Measurements from ENCODE around the gene ANKRD49. TPM values are rescaled to one million over a fixed set of nuclear protein-coding genes. Genes with fewer than 3 reads are reported as not detected.

Gene ANKRD49
- total RNA-seq, 3 donors from 2014 or later: 15.1 to 17.9 (median 16.3) TPM

DNA sequence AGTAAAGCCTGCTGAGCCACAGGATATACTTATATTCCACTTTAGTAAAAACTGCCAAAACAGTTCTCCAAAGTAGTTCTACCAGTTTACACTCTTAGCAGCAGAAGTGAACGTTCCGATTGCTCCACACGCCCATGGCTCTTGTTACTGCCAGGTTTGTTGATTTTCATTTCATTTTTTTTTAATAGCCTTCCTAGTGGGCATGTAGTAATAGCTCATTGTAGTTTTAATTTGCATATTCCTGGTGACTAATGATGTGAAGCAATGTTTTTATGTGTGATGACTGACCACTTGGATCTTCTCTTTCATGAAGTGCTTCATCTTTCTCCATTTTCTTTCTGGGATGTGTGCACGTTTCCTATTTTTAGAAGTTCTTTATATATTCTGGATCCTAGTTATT lies 13.7 kb downstream of the ANKRD49 start:
- H3K9me3 ChIP-seq: no peaks in the 10 kb centered on the region
- ATAC-seq (no peak), DNase-seq (no peak)
- H3K4me1 ChIP-seq (ENCODE audit: low read depth): peaks cover 8% of the 10 kb centered on the region
- no peak overlapping the region for H3K4me3 ChIP-seq
- intact Hi-C loops (cut with DNase I, micrococcal nuclease): loop anchor here in 1 of 2 donors (10.0 kb wide), 1 partner anchor 613 kb away; no protein-coding TSS in a partner anchor
- TF ChIP-seq, protein P1, sequence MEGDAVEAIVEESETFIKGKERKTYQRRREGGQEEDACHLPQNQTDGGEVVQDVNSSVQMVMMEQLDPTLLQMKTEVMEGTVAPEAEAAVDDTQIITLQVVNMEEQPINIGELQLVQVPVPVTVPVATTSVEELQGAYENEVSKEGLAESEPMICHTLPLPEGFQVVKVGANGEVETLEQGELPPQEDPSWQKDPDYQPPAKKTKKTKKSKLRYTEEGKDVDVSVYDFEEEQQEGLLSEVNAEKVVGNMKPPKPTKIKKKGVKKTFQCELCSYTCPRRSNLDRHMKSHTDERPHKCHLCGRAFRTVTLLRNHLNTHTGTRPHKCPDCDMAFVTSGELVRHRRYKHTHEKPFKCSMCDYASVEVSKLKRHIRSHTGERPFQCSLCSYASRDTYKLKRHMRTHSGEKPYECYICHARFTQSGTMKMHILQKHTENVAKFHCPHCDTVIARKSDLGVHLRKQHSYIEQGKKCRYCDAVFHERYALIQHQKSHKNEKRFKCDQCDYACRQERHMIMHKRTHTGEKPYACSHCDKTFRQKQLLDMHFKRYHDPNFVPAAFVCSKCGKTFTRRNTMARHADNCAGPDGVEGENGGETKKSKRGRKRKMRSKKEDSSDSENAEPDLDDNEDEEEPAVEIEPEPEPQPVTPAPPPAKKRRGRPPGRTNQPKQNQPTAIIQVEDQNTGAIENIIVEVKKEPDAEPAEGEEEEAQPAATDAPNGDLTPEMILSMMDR (IDR thresholded peaks at IDR 0.05): no peak
- H3K36me3 ChIP-seq (ENCODE audit: low read depth): no peaks in the 10 kb centered on the region

DNA sequence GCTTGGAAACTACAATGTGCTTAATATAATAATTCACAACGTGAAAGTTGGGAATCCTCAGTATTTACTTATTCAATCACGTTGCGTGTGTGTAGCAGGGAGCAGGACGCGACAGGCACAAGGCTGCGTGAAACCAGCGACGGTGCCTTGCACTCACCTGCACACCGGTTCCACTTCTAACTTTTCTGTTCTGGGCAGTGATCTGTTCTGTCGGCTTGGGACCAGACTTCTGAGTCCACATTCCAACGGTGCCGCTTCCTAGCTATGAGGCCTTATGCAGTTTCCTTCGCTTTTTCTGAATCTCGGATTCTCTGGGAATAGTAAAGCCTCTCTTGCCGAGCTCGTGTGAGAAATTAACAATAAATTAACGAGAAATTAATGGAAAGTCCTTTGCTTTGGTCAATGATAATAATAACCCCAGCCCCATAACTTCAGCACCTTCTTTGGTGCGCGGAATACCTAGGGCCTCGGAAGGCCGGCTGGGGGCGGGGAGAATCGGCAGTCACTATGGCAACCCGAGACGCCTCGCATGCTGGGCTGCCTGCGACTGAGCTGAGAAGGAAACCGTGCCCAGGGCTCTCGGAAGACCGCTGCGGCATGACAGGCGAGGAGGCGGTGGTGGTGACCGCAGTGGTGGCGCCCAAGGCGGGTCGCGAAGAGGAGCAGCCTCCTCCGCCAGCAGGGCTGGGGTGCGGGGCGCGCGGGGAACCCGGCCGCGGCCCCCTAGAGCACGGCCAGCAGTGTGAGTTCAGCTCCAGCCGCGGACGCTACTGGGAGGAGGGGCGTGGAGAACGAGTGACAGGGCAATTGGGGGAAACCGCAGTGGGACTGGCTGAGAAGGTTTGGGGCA lies 18.4 kb downstream of the ANKRD49 start, which contains the start of gene C11orf97:
Gene C11orf97 (plus strand): TSS at position 530 of the 850 bp plus-strand sequence. CDS start 68 bp downstream, at position 598.
- no peaks in the 10 kb centered on the region for H3K36me3 ChIP-seq (ENCODE audit: low read depth)
- peak; percentile 57 to 77 (median 66) for DNase-seq
- TF ChIP-seq, protein P1 (IDR thresholded peaks at IDR 0.05): no peak
- ATAC-seq: peak; percentile 79
- no peaks in the 10 kb centered on the region for H3K9me3 ChIP-seq
- intact Hi-C loops (cut with DNase I, micrococcal nuclease): no loop called here
- peaks cover 17% of the 10 kb centered on the region for H3K4me1 ChIP-seq (ENCODE audit: low read depth)
- no peak within 1 kb of the TSS for H3K4me3 ChIP-seq

DNA sequence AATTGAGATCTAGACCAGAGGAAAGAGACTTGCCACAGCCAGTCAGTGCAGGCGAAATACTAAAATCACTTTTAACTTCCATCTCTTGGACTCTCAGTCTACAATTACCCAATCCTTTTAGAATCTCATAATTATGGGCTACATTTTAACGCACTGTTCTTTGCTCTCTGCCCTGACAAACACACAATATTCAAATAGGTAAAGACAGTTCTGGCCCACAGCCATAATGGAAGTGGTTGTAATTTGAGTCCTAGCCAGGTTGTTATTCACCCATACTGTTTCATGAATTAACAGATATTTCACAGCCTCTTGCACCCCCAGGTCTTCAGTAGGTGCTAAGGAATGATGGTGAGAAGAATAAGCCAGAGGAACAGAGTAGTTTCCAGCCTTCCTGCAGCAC lies 19.3 kb downstream of the ANKRD49 start:
- TF ChIP-seq, protein P1 (IDR thresholded peaks at IDR 0.05): no peak
- Histone ChIP-seq H3K9me3 (no peaks in the 10 kb centered on the region), H3K4me3 (no peak overlapping the region), H3K36me3 (ENCODE audit: low read depth) (no peaks in the 10 kb centered on the region), H3K4me1 (ENCODE audit: low read depth) (peaks cover 17% of the 10 kb centered on the region)
- peak; percentile 89 for ATAC-seq
- intact Hi-C loops (cut with DNase I, micrococcal nuclease): no loop called here
- DNase-seq: peak in 1 of 3 donors; percentile 83

DNA sequence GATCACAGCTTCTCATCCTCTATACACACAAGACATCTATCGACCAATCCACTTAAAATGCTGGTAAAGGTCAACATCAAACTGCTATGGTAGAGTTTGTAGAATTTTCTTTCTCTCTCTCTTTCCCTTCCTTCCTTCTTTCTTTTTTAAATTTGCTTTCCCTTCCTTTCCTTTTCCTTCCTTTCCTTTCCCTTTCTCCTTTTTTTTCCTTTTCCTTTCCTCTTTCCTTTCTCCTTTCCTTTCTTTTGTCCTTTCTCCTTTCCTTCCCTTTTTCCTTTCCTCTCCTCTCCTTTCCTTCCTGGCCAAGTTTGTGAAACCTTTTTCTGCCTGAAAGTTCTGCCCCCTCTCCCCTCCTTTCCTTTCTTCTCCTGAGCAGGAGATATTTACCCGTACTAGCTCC lies 21.6 kb downstream of the ANKRD49 start:
- H3K4me1 ChIP-seq (ENCODE audit: low read depth): peaks cover 17% of the 10 kb centered on the region
- intact Hi-C loops (cut with DNase I, micrococcal nuclease): no loop called here

DNA sequence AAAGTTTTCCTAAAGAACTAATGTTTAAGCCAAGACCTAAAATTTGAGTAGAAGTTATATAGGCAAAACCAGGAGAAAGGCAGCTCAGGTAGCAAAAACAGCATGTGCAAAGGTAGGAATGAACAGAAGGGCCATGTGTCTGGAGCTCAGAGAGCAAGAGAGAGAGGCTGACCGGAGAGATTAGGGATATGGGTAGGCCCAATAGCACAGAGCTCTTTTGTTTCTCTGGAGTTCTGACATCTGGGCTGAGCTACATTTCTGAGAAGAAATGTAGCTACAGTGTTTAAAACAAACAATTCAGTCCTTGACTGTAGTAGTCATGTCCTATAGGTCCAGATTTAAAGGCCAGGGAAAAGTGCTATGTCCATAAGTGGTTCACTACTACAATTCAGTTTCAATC lies 22.9 kb downstream of the ANKRD49 start:
- H3K9me3 ChIP-seq: no peaks in the 10 kb centered on the region
- no peak overlapping the region for H3K4me3 ChIP-seq
- TF ChIP-seq, protein P1 (IDR thresholded peaks at IDR 0.05): no peak
- H3K36me3 ChIP-seq (ENCODE audit: low read depth): no peaks in the 10 kb centered on the region
- intact Hi-C loops (cut with DNase I, micrococcal nuclease): no loop called here
- H3K4me1 ChIP-seq (ENCODE audit: low read depth): peaks cover 16% of the 10 kb centered on the region
- DNase-seq (no peak), ATAC-seq (no peak)

More for the DNA sequence above, 21.6 kb downstream of the ANKRD49 start:
- no peaks in the 10 kb centered on the region for H3K36me3 ChIP-seq (ENCODE audit: low read depth)
- no peaks in the 10 kb centered on the region for H3K9me3 ChIP-seq
- TF ChIP-seq, protein P1 (IDR thresholded peaks at IDR 0.05): no peak
- H3K4me3 ChIP-seq: no peak overlapping the region
- ATAC-seq: no peak
- no peak for DNase-seq
